Neutrophil (primary cell): ENCODE measurements around the gene KLRC3.
A peak's percentile ranks its signal among the peaks of the same experiment; 100 is the strongest.
"Not testable (repeated sequence)": the region's sequence is repeated elsewhere in the genome, so short reads cannot be mapped to it uniquely, and the experiment has no call there.

Experiments used
- H3K27ac ChIP-seq: fragments of 200-600 bp; sonication (generic); 2 replicates; pipeline ENCODE4 v1.5.1; 2016; ENCODE audit warnings: mild to moderate bottlenecking, moderate library complexity
- H3K27me3 ChIP-seq: fragments of 200-600 bp; sonication (generic); 2 replicates; pipeline ENCODE4 v1.6.0; 2016; ENCODE audit warnings: mild to moderate bottlenecking
- H3K36me3 ChIP-seq: fragments of 200-600 bp; sonication (generic); 2 replicates; pipeline ENCODE4 v1.5.1; 2017
- H3K4me1 ChIP-seq, 2 experiments: fragments of 200-600 bp in 1 of 2; sonication (generic) in 1 of 2; 1 replicate in 1 of 2; 2 replicates in 1 of 2; pipeline versions ENCODE4 v1.5.1 to v1.6.1; 2013 to 2016; ENCODE audit warnings: low read depth in 1 of 2, low read length in 1 of 2, mild to moderate bottlenecking in 1 of 2, moderate library complexity in 1 of 2; ENCODE audit not compliant: control insufficient read depth in 1 of 2, insufficient read depth in 1 of 2
- H3K4me3 ChIP-seq, 2 experiments: fragments of 200-600 bp in 1 of 2; sonication (generic) in 1 of 2; 1 replicate in 1 of 2; 2 replicates in 1 of 2; pipeline ENCODE4 v1.5.1; 2013 to 2016; ENCODE audit warnings: low read depth in 1 of 2, low read length in 1 of 2, mild to moderate bottlenecking in 1 of 2, moderate library complexity in 1 of 2
- H3K9me3 ChIP-seq: fragments of 200-600 bp; sonication (generic); 2 replicates; pipeline ENCODE4 v1.5.1; 2016
- TF ChIP-seq, protein P1 (sequence below): fragments of 200-600 bp; sonication (generic); IDR thresholded peaks from 2 replicates; pipeline ENCODE4 v1.5.1; 2016; ENCODE audit warnings: antibody characterized with exemption

The KLRC3 gene

DNA sequence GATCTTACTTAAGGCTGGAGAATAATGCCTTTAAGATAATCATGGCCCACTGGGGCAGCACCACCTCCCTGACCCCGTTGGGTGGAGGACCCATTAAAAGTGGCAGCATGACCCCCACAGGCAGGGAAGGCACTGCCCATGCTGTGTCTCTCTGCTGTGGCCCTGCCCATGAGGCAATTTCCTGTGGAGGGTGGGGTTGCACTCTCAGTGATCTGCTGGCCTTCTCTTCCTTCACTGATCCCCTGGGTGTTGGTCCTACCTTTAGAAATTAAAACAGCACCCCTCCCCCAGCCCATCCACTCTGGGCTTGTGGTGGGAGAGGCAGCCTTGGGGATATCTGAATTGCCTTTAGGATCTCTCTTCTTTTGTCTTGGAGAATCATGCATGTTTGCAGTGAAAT lies 47.8 kb downstream of the KLRC3 start:
- H3K9me3 ChIP-seq = no peaks in the 10 kb centered on the region
- peak overlapping the region; percentile 78 for H3K27ac ChIP-seq
- H3K4me1 ChIP-seq = peaks cover 27 to 28% of the 10 kb centered on the region in 2 experiments
- no peak overlapping the region for H3K4me3 ChIP-seq
- TF ChIP-seq, protein P1, sequence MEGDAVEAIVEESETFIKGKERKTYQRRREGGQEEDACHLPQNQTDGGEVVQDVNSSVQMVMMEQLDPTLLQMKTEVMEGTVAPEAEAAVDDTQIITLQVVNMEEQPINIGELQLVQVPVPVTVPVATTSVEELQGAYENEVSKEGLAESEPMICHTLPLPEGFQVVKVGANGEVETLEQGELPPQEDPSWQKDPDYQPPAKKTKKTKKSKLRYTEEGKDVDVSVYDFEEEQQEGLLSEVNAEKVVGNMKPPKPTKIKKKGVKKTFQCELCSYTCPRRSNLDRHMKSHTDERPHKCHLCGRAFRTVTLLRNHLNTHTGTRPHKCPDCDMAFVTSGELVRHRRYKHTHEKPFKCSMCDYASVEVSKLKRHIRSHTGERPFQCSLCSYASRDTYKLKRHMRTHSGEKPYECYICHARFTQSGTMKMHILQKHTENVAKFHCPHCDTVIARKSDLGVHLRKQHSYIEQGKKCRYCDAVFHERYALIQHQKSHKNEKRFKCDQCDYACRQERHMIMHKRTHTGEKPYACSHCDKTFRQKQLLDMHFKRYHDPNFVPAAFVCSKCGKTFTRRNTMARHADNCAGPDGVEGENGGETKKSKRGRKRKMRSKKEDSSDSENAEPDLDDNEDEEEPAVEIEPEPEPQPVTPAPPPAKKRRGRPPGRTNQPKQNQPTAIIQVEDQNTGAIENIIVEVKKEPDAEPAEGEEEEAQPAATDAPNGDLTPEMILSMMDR = no peak
- H3K36me3 ChIP-seq = no peaks in the 10 kb centered on the region
- H3K27me3 ChIP-seq = no peaks in the 10 kb centered on the region

DNA sequence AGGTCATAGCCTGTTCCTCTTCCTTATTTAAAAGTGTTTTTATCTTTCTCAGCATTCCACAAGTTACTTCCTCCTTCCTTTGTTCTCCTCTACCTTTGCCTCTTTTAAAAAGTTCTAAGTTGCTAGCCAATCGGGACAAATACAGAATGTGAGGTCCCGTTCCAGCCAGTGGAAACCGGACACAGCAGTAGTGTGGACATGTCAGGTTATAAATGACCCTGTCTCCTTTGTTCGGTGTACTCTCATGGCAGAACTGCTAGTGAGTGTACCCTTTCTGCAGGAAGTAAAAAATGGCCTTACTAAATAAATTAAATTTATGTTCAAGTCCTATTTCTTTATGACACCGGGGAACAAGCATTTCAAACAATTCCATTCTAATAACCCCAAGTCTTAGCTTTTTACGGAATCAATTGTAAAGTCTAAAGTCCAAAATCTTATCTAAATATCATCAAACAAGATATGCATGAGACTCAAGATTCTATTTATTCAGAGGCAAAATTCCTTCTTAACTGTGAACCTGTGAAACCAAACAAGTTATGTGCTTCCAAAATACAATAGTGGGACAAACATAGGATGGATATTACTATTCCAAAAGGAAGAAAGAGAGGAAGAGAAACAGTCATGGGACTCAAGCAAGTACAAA lies 48.4 kb downstream of the KLRC3 start:
- H3K27me3 ChIP-seq, H3K9me3 ChIP-seq, H3K36me3 ChIP-seq, H3K4me3 ChIP-seq: not testable (repeated sequence)
- Histone ChIP-seq H3K4me1 (peaks cover 27 to 28% of the 10 kb centered on the region in 2 experiments), H3K27ac (peak overlapping the region; percentile 78)

DNA sequence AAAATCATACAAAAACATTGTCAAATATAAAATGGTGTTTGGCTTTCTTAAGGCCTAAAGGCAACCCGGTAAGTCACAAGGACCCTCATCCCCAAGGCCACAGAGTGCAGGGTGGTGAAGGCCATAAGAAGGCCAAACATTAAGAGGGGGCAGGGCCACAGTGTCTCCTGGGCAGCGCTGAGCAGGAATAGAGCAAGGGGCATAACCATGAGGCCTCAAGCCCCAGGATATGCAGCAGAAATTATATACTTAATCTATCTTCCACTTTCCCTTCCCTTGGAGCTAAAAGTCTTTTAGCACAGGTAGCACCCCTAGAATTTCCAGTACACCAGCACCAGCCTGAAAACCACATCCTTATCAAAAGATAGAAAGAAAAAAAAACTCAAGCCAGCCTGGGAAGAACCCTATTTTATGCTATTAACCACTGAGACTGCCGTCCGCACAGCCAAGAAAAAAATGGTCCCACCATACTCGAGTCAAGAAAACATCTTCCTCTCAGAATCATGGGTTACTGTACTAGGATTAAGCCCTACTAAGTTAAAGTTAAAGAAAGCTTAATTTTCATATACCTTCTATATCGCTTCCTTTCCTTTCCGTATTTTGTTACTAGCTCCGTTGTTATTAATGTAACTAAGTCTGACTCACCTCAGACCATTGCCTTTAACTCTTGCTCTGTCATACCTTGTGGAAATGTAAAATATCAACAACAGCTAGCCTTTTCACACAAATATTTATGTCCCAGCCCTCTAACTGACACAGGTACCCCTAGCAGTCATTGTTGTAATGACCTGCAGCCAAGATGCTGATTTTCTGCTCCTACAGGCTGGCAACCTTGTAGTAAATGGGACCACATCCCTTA lies 50.6 kb downstream of the KLRC3 start:
- H3K27me3 ChIP-seq = no peaks in the 10 kb centered on the region
- no peaks in the 10 kb centered on the region for H3K36me3 ChIP-seq
- TF ChIP-seq, protein P1 = no peak
- H3K4me1 ChIP-seq = peaks cover 38 to 41% of the 10 kb centered on the region in 2 experiments
- H3K27ac ChIP-seq = no peak overlapping the region
- H3K4me3 ChIP-seq = no peak overlapping the region
- no peaks in the 10 kb centered on the region for H3K9me3 ChIP-seq

DNA sequence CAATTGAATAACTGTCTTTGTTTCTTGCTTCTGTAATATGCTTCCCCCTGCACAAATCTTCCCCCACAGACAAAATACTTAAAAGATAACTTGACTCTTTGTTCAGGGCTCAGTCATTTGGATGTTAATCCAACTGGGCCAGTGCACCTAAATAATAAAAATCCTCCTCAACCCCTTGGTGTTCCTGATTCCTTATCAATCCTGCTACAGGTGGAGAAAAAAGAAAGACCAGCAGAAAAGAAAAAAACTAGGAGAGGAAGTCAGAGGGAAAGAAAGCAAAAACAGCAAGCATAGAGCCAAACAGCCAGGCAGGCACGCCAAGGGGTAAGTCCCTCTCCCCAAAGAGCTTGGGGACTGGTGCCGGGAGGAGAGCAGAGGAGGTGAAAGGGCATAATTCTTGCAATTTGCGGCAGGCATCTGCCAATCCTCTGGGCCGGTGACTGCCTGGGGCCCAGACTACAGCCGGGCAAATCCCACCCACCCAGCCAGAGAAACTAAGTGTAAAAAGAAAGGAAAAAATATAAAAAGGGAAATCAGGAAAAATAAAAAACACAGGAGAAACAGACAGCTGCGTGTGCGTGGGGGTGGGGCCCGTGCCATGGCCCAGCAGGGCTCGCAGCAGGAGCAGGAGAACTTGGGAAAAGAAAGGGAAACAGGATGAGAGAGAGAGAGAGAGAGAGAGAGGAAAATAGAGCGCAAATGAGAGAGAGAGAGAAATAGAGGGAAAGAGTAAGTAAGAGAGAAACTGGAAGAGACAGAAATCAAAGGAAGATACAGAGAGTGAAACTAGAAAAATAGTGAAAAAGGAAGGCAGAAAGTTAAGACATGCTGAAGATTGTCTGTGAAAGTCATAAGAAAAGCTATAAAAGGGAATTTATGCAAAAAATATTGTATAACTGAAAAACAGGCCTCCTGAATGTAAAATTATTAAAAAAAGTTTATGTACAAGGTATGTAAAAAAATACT lies 51.9 kb downstream of the KLRC3 start:
- Histone ChIP-seq H3K27ac (no peak overlapping the region), H3K27me3 (no peaks in the 10 kb centered on the region), H3K4me1 (peaks cover 46 to 50% of the 10 kb centered on the region in 2 experiments), H3K36me3 (no peaks in the 10 kb centered on the region), H3K4me3 (no peak overlapping the region), H3K9me3 (no peaks in the 10 kb centered on the region)
- TF ChIP-seq, protein P1 = no peak

DNA sequence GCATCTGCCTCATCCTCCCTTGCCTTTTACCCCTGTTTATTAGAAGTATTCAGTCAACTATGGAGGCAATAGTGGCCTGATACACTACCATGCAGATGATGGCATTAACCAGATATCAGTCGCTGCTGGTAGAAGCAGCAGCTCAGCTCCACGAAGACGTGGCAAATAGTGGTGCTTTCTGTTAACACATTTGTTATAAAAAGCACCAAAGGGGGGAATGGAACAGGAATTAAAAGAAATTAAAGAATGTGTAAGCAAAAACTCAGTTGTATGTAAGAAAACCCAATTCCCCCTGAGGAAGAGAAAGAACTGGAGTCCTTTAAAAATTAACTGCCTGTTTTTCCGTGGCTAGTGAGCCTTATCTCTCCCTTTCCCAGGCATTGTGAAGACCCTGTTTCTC lies 52.7 kb downstream of the KLRC3 start:
- peaks cover 43 to 48% of the 10 kb centered on the region in 2 experiments for H3K4me1 ChIP-seq
- not testable (repeated sequence) for H3K27ac ChIP-seq, H3K4me3 ChIP-seq, H3K9me3 ChIP-seq, H3K36me3 ChIP-seq, H3K27me3 ChIP-seq

DNA sequence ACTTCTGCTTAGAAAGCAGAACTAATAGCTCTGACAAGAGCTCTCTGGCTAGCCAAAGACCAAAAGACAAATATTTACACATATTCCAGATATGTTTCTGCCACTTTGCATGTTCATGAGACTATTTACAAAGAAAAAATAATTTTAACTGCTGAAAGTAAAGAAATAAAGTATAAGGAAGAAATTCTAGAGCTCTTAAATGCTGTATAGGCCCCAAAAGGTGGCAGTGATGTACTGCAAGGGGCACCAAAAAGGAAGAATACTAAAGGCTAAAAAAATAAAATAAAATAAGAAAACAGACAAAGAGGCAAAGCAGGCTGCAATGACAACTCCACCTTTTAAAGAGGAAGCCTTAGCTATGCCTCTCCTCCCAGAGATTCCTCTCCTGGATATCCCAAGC lies 53.5 kb downstream of the KLRC3 start:
- Histone ChIP-seq H3K36me3 (no peaks in the 10 kb centered on the region), H3K9me3 (no peaks in the 10 kb centered on the region), H3K27ac (no peak overlapping the region), H3K27me3 (no peaks in the 10 kb centered on the region), H3K4me1 (peaks cover 41 to 48% of the 10 kb centered on the region in 2 experiments), H3K4me3 (no peak overlapping the region)
- TF ChIP-seq, protein P1 = no peak
